H9 (cell line): ENCODE measurements around the gene ARL14EP. TPM values are rescaled to one million over a fixed set of nuclear protein-coding genes. Genes with fewer than 3 reads are reported as not detected.
A peak's percentile ranks its signal among the peaks of the same experiment; 100 is the strongest.

Experiments
- DNase-seq: peaks from one replicate; pipeline ENCODE4 v3.0.0-alpha.2; 2017
- H2AFZ ChIP-seq: one replicate; pipeline ENCODE4 v1.6.1; 2013; ENCODE audit warnings: mild to moderate bottlenecking, low read length, control low read depth, moderate library complexity
- H2AK5ac ChIP-seq: 2 replicates; pipeline ENCODE4 v1.6.1; 2013; ENCODE audit warnings: low read length, control low read depth, mixed read lengths; ENCODE audit not compliant: insufficient read length
- H2BK120ac ChIP-seq: one replicate; pipeline ENCODE4 v1.6.1; 2013; ENCODE audit warnings: low read depth, mild to moderate bottlenecking, low read length, control low read depth, inconsistent platforms; ENCODE audit not compliant: poor library complexity, severe bottlenecking
- H2BK12ac ChIP-seq: 2 replicates; pipeline ENCODE4 v1.6.1; 2013; ENCODE audit warnings: low read length, control low read depth, mixed read lengths, low read depth; ENCODE audit not compliant: insufficient read length
- H2BK15ac ChIP-seq: 2 replicates; pipeline ENCODE4 v1.6.1; 2013; ENCODE audit warnings: low read depth, low read length, control low read depth
- H2BK20ac ChIP-seq: one replicate; pipeline ENCODE4 v1.6.1; 2013; ENCODE audit warnings: low read depth, mild to moderate bottlenecking, low read length, control low read depth, inconsistent platforms; ENCODE audit not compliant: poor library complexity, severe bottlenecking
- H2BK5ac ChIP-seq: 2 replicates; pipeline ENCODE4 v1.6.1; 2013; ENCODE audit warnings: low read length, control low read depth, mixed read lengths; ENCODE audit not compliant: insufficient read length
- H3K14ac ChIP-seq: 2 replicates; pipeline ENCODE4 v1.6.1; 2013; ENCODE audit warnings: low read length, control low read depth; ENCODE audit not compliant: insufficient read depth
- H3K18ac ChIP-seq: 2 replicates; pipeline ENCODE4 v1.6.1; 2013; ENCODE audit warnings: low read depth, mild to moderate bottlenecking, mixed read lengths, low read length, control low read depth; ENCODE audit not compliant: insufficient read length
- H3K23ac ChIP-seq: 2 replicates; pipeline ENCODE4 v1.6.1; 2013; ENCODE audit warnings: low read length, control low read depth, mixed read lengths, low read depth; ENCODE audit not compliant: insufficient read length
- H3K23me2 ChIP-seq: 2 replicates; pipeline ENCODE4 v1.6.1; 2013; ENCODE audit warnings: low read depth, mild to moderate bottlenecking, mixed read lengths, low read length, control low read depth; ENCODE audit not compliant: insufficient read length, poor library complexity, severe bottlenecking
- H3K27ac ChIP-seq: 2 replicates; pipeline ENCODE4 v1.5.1; 2013; ENCODE audit warnings: low read length, control low read depth, mixed read lengths, low read depth; ENCODE audit not compliant: insufficient read length
- H3K27me3 ChIP-seq: 2 replicates; pipeline ENCODE4 v1.6.1; 2013; ENCODE audit warnings: low read length, control low read depth, inconsistent platforms; ENCODE audit not compliant: insufficient read depth
- H3K4ac ChIP-seq: 2 replicates; pipeline ENCODE4 v1.6.1; 2013; ENCODE audit warnings: low read depth, mild to moderate bottlenecking, control low read depth, inconsistent platforms, low read length, moderate library complexity
- H3K4me1 ChIP-seq: 2 replicates; pipeline ENCODE4 v1.6.1; 2013; ENCODE audit warnings: low read length, control low read depth, inconsistent platforms; ENCODE audit not compliant: insufficient read depth
- H3K4me2 ChIP-seq: 2 replicates; pipeline ENCODE4 v1.6.1; 2013; ENCODE audit warnings: low read length, control low read depth, mixed read lengths; ENCODE audit not compliant: insufficient read length, insufficient read depth
- H3K56ac ChIP-seq: 2 replicates; pipeline ENCODE4 v1.6.1; 2013; ENCODE audit warnings: low read depth, mild to moderate bottlenecking, mixed read lengths, low read length, control low read depth; ENCODE audit not compliant: insufficient read length
- H3K79me1 ChIP-seq: 2 replicates; pipeline ENCODE4 v1.6.1; 2013; ENCODE audit warnings: low read depth, mild to moderate bottlenecking, moderate library complexity, low read length, control low read depth, inconsistent platforms; ENCODE audit not compliant: insufficient read depth, poor library complexity, severe bottlenecking
- H3K79me2 ChIP-seq: 2 replicates; pipeline ENCODE4 v1.6.1; 2013; ENCODE audit warnings: low read length, control low read depth, inconsistent platforms; ENCODE audit not compliant: insufficient read depth
- H3K9ac ChIP-seq: 2 replicates; pipeline ENCODE4 v1.6.1; 2013; ENCODE audit warnings: low read length, control low read depth, mixed read lengths; ENCODE audit not compliant: insufficient read length; ENCODE audit errors: extremely low read depth
- H3K9me3 ChIP-seq: one replicate; pipeline ENCODE4 v1.6.1; 2013; ENCODE audit warnings: low read depth, low read length, inconsistent platforms; ENCODE audit not compliant: control insufficient read depth
- H3T11ph ChIP-seq: one replicate; pipeline ENCODE4 v1.6.1; 2013; ENCODE audit warnings: mild to moderate bottlenecking, low read length, control low read depth, inconsistent platforms
- H4K20me1 ChIP-seq: one replicate; pipeline ENCODE4 v1.6.1; 2013; ENCODE audit not compliant: control insufficient read depth, insufficient read length, insufficient read depth
- H4K5ac ChIP-seq: 2 replicates; pipeline ENCODE4 v1.6.1; 2013; ENCODE audit warnings: low read depth, mild to moderate bottlenecking, mixed read lengths, low read length, control low read depth; ENCODE audit not compliant: insufficient read length
- H4K8ac ChIP-seq: replicated peaks from 2 replicates; pipeline ENCODE4 v1.6.1; 2013; ENCODE audit warnings: low read length, control low read depth, mixed read lengths, low read depth; ENCODE audit not compliant: insufficient read length
- H4K91ac ChIP-seq: 2 replicates; pipeline ENCODE4 v1.6.1; 2013; ENCODE audit warnings: low read depth, mild to moderate bottlenecking, moderate library complexity, mixed read lengths, low read length, control low read depth; ENCODE audit not compliant: insufficient read length
- H3K27ac Mint-ChIP-seq, 3 experiments: 2 replicates in 2 of 3; 3 replicates in 1 of 3; pipeline ENCODE4 v1.8.0; 2020 to 2021; ENCODE audit warnings: mixed read lengths in 3 of 3, mild to moderate bottlenecking in 1 of 3, moderate library complexity in 1 of 3
- H3K27me3 Mint-ChIP-seq: 2 replicates; pipeline ENCODE4 v1.8.0; 2021; ENCODE audit warnings: low read depth, mild to moderate bottlenecking, moderate library complexity, mixed read lengths
- H3K36me3 Mint-ChIP-seq, 3 experiments: 2 replicates in 2 of 3; 3 replicates in 1 of 3; pipeline ENCODE4 v1.8.0; 2020 to 2021; ENCODE audit warnings: low read depth in 3 of 3, mixed read lengths in 3 of 3; ENCODE audit not compliant: insufficient read depth in 1 of 3
- H3K4me1 Mint-ChIP-seq, 2 experiments: 2 replicates each; pipeline ENCODE4 v1.8.0; 2020; ENCODE audit warnings: mixed read lengths in 2 of 2
- H3K4me3 Mint-ChIP-seq, 2 experiments: 2 replicates in 1 of 2; 3 replicates in 1 of 2; pipeline ENCODE4 v1.8.0; 2020 to 2021; ENCODE audit warnings: mild to moderate bottlenecking in 2 of 2, mixed read lengths in 2 of 2, moderate library complexity in 1 of 2
- H3K9me3 Mint-ChIP-seq, 2 experiments: 2 replicates in 1 of 2; 3 replicates in 1 of 2; pipeline ENCODE4 v1.8.0; 2020; ENCODE audit warnings: mild to moderate bottlenecking in 2 of 2, mixed read lengths in 2 of 2, moderate library complexity in 1 of 2
- WGBS: extraction: QIAGEN DNeasy Blood & Tissue Kit; methylation state at CpG from one replicate; pipeline ENCODE4 v1.1.7; 2013; ENCODE audit warnings: missing lambda C conversion rate, low lambda C conversion rate, mixed read lengths; ENCODE audit not compliant: insufficient read length; ENCODE audit errors: extremely low coverage; 5-methylcytosine and 5-hydroxymethylcytosine counted together
- total RNA-seq: library from RNA; stranded (reverse); gene quantifications from 2 replicates; pipeline ENCODE4 v1.2.1, GENCODE V29; 2021
- TF ChIP-seq, protein P1 (sequence below): fragments of 200-600 bp; sonication (generic); conservative IDR thresholded peaks from 3 replicates; pipeline ENCODE4 v1.8.0; 2021; ENCODE audit warnings: antibody characterized with exemption, mild to moderate bottlenecking

Gene ARL14EP
- total RNA-seq, 1 experiment from 2014 or later, result 20.9 TPM

DNA sequence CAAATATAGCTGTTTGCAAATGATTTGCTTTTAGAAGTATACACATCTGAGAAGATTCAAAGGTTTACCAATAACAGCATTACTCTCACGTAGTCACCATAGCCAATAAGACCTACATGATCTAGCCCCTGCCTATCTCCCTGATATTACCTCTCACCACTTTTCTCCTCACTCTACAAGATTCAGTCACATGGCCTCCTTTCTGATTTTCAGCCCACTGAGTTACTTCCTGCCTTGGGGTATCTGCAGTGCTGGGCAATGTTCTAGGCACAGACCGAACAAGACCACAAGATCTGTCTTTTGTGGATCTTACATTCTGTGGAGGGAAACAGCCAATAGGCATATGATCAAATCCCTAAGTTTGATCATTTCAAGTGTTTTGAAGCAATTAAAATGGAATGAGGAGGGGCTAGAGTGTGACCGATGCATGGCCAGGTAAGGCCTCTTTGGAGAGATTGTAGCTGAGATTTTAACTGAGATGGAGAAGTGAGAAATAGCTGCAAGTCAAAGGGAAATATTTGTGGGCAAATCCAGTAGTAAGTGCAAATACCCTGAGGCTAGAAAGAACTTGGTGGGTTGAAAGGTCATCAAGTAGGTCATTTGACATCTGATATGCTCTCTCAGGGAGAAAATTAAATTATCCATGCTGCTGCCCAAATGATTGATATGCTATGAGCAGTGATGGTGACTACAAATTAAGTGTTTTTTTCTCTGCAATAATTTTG lies 43.1 kb downstream of the ARL14EP start:
- Histone ChIP-seq H4K8ac (no peak overlapping the region), H2AK5ac (no peak overlapping the region), H3K9me3 (no peaks in the 10 kb centered on the region), H3K56ac (no peak overlapping the region), H2BK120ac (no peak overlapping the region), H3K79me1 (no peaks in the 10 kb centered on the region), H4K91ac (no peak overlapping the region), H2AFZ (no peak overlapping the region), H3K27ac (no peak overlapping the region), H3K4ac (no peak overlapping the region), H3K4me1 (no peaks in the 10 kb centered on the region), H2BK20ac (no peak overlapping the region), H3K79me2 (no peaks in the 10 kb centered on the region), H2BK12ac (no peak overlapping the region), H4K20me1 (no peaks in the 10 kb centered on the region), H4K5ac (no peak overlapping the region), H3K18ac (no peak overlapping the region), H3K27me3 (no peaks in the 10 kb centered on the region), H3K23me2 (no peaks in the 10 kb centered on the region), H3K23ac (no peak overlapping the region), H3K4me2 (no peak overlapping the region), H2BK15ac (no peak overlapping the region), H2BK5ac (no peak overlapping the region), H3K14ac (no peak overlapping the region), H3T11ph (no peak overlapping the region), H3K9ac (no peak overlapping the region)
- peak overlapping the region in 1 of 3 experiments; percentile 6; a peak in 1 of 7 replicates for H3K27ac Mint-ChIP-seq
- H3K36me3 Mint-ChIP-seq, result peaks cover 0 to 7% (median 0%) of the 10 kb centered on the region in 3 experiments; a peak in 1 of 7 replicates
- no peaks in the 10 kb centered on the region; the same call in 1 of the 2 replicates for H3K27me3 Mint-ChIP-seq
- H3K9me3 Mint-ChIP-seq, result peaks cover 0 to 2% of the 10 kb centered on the region in 2 experiments; a peak in 1 of 5 replicates
- peaks cover 13 to 20% of the 10 kb centered on the region in 2 experiments for H3K4me1 Mint-ChIP-seq
- no peak for DNase-seq
- H3K4me3 Mint-ChIP-seq, result no peak overlapping the region
- TF ChIP-seq, protein P1, sequence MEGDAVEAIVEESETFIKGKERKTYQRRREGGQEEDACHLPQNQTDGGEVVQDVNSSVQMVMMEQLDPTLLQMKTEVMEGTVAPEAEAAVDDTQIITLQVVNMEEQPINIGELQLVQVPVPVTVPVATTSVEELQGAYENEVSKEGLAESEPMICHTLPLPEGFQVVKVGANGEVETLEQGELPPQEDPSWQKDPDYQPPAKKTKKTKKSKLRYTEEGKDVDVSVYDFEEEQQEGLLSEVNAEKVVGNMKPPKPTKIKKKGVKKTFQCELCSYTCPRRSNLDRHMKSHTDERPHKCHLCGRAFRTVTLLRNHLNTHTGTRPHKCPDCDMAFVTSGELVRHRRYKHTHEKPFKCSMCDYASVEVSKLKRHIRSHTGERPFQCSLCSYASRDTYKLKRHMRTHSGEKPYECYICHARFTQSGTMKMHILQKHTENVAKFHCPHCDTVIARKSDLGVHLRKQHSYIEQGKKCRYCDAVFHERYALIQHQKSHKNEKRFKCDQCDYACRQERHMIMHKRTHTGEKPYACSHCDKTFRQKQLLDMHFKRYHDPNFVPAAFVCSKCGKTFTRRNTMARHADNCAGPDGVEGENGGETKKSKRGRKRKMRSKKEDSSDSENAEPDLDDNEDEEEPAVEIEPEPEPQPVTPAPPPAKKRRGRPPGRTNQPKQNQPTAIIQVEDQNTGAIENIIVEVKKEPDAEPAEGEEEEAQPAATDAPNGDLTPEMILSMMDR, result no peak
- no CpG with 5 or more reads among the region's 3 CpGs for WGBS
